ENCODE results near the gene PRKCH.

The PRKCH gene

GRCh38 chr14:61470261-61470960, 149.0 kb downstream of the PRKCH start:
- DNase-seq (ENCODE audit: low read depth in 1 of 2, low spot score in 1 of 2) = no peak

- DNase-seq (ENCODE audit: low read depth in 1 of 2, low spot score in 1 of 2) = no peak
Measured at GRCh38 chr14:61470961-61471293, 149.5 kb downstream of the PRKCH start.

GRCh38 chr14:61471297-61472005, 150.1 kb downstream of the PRKCH start:
- DNase-seq (ENCODE audit: low read depth in 1 of 2, low spot score in 1 of 2) = no peak

- no peak for DNase-seq (ENCODE audit: low read depth in 1 of 2, low spot score in 1 of 2)
Measured at GRCh38 chr14:61472011-61472672, 150.8 kb downstream of the PRKCH start.

- DNase-seq (ENCODE audit: low read depth in 1 of 2, low spot score in 1 of 2) = peak in 1 of 2 donors; percentile 43
Measured at GRCh38 chr14:61472801-61473376, 151.5 kb downstream of the PRKCH start.

GRCh38 chr14:61474015-61474414, 152.6 kb downstream of the PRKCH start:
- DNase-seq (ENCODE audit: low read depth in 1 of 2, low spot score in 1 of 2) = no peak

GRCh38 chr14:61474701-61475100, 153.3 kb downstream of the PRKCH start:
- DNase-seq (ENCODE audit: low read depth in 1 of 2, low spot score in 1 of 2) = no peak

GRCh38 chr14:61475316-61475715, 153.9 kb downstream of the PRKCH start:
- DNase-seq (ENCODE audit: low read depth in 1 of 2, low spot score in 1 of 2) = no peak

- no peak for DNase-seq (ENCODE audit: low read depth in 1 of 2, low spot score in 1 of 2)
Measured at GRCh38 chr14:61476105-61476753, 154.8 kb downstream of the PRKCH start.

GRCh38 chr14:61476754-61477410, 155.5 kb downstream of the PRKCH start:
- no peak for DNase-seq (ENCODE audit: low read depth in 1 of 2, low spot score in 1 of 2)

- DNase-seq (ENCODE audit: low read depth in 1 of 2, low spot score in 1 of 2) = no peak
Measured at GRCh38 chr14:61477712-61478462, 156.5 kb downstream of the PRKCH start.

GRCh38 chr14:61478971-61479473, 157.6 kb downstream of the PRKCH start:
- no peak for DNase-seq (ENCODE audit: low read depth in 1 of 2, low spot score in 1 of 2)

GRCh38 chr14:61479746-61480502, 158.5 kb downstream of the PRKCH start:
- DNase-seq (ENCODE audit: low read depth in 1 of 2, low spot score in 1 of 2) = no peak

- DNase-seq (ENCODE audit: low read depth in 1 of 2, low spot score in 1 of 2) = no peak
Measured at GRCh38 chr14:61480704-61481285, 159.4 kb downstream of the PRKCH start.

GRCh38 chr14:61481701-61482100, 160.3 kb downstream of the PRKCH start:
- no peak for DNase-seq (ENCODE audit: low read depth in 1 of 2, low spot score in 1 of 2)

GRCh38 chr14:61482348-61483206, 161.2 kb downstream of the PRKCH start:
- no peak for DNase-seq (ENCODE audit: low read depth in 1 of 2, low spot score in 1 of 2)

GRCh38 chr14:61483476-61483875, 162.1 kb downstream of the PRKCH start:
- DNase-seq (ENCODE audit: low read depth in 1 of 2, low spot score in 1 of 2) = no peak

GRCh38 chr14:61484031-61484430, 162.7 kb downstream of the PRKCH start:
- DNase-seq (ENCODE audit: low read depth in 1 of 2, low spot score in 1 of 2) = no peak

Measured in stimulated activated CD4-positive, alpha-beta T cell treated with anti-CD3 and anti-CD28 coated beads, Interleukin-15, amount 100 ng/mL, for 1 hour (primary cell).